ENCODE measurements around the gene NT5C1B. TPM values are rescaled to one million over a fixed set of nuclear protein-coding genes. Genes with fewer than 3 reads are reported as not detected.

Gene NT5C1B
- total RNA-seq, 1 experiment from 2014 or later = not detected

GRCh38 chr2:18610090-18610489 is 20.7 kb upstream of the NT5C1B start:
- Histone ChIP-seq H3K9me2 (ENCODE audit: insufficient read depth) (no peaks in the 10 kb centered on the region), H3F3A (ENCODE audit: insufficient read depth, low read depth) (peaks cover 7% of the 10 kb centered on the region; the same call in 1 of the 2 replicates), H3K4me1 (replicated peaks; ENCODE audit: insufficient read depth) (peaks cover 11% of the 10 kb centered on the region; the same call in 1 of the 2 replicates), H3K27me3 (ENCODE audit: insufficient read depth, low read depth) (no peaks in the 10 kb centered on the region), H3K4me2 (no peak overlapping the region), H3K4me3 (no peak overlapping the region), H4K20me1 (ENCODE audit: insufficient read depth) (no peaks in the 10 kb centered on the region), H3K9me3 (ENCODE audit: insufficient read depth, low read depth) (no peaks in the 10 kb centered on the region), H3K79me2 (ENCODE audit: low read depth) (no peaks in the 10 kb centered on the region), H2AFZ (no peak overlapping the region), H3K36me3 (ENCODE audit: low read depth) (no peaks in the 10 kb centered on the region), H3K27ac (no peak overlapping the region)
- no peak for DNase-seq
- no peak for TF ChIP-seq CTCF (conservative IDR thresholded peaks at IDR 0.05)
- TF ChIP-seq EZH2 (IDR thresholded peaks at IDR 0.05; ENCODE audit: low read depth) = no peak
- no TSS peak for BruUV-seq (replicated peaks)
- POLR2A ChIA-PET (ENCODE audit: unreplicated experiment) = no interaction called here
- CTCF ChIA-PET = no interaction called here
- intact Hi-C loops (cut with micrococcal nuclease; ENCODE audit: unreplicated experiment) = no loop called here

GRCh38 chr2:18605115-18605514 is 15.7 kb upstream of the NT5C1B start:
- H3K79me2 ChIP-seq (ENCODE audit: low read depth) = no peaks in the 10 kb centered on the region
- no peaks in the 10 kb centered on the region for H3K27me3 ChIP-seq (ENCODE audit: insufficient read depth, low read depth)
- BruUV-seq (replicated peaks) = no TSS peak
- H2AFZ ChIP-seq = no peak overlapping the region
- H3K9me3 ChIP-seq (ENCODE audit: insufficient read depth, low read depth) = no peaks in the 10 kb centered on the region
- H3K4me1 ChIP-seq (replicated peaks; ENCODE audit: insufficient read depth) = no peaks in the 10 kb centered on the region
- ChIA-PET POLR2A (ENCODE audit: unreplicated experiment) (no interaction called here), CTCF (no interaction called here)
- H4K20me1 ChIP-seq (ENCODE audit: insufficient read depth) = no peaks in the 10 kb centered on the region
- no peak overlapping the region for H3K4me2 ChIP-seq
- no peak for TF ChIP-seq CTCF (conservative IDR thresholded peaks at IDR 0.05)
- TF ChIP-seq EZH2 (IDR thresholded peaks at IDR 0.05; ENCODE audit: low read depth) = no peak
- H3K4me3 ChIP-seq = no peak overlapping the region
- no peaks in the 10 kb centered on the region for H3F3A ChIP-seq (ENCODE audit: insufficient read depth, low read depth)
- H3K9me2 ChIP-seq (ENCODE audit: insufficient read depth) = no peaks in the 10 kb centered on the region
- H3K27ac ChIP-seq = no peak overlapping the region
- H3K36me3 ChIP-seq (ENCODE audit: low read depth) = no peaks in the 10 kb centered on the region
- intact Hi-C loops (cut with micrococcal nuclease; ENCODE audit: unreplicated experiment) = no loop called here
- DNase-seq = no peak

- DNase-seq = no peak
These were observed 15.1 kb upstream of the NT5C1B start for GRCh38 chr2:18604531-18604885.

More at GRCh38 chr2:18604531-18604885, 15.1 kb upstream of the NT5C1B start:
- no peaks in the 10 kb centered on the region for H3K9me2 ChIP-seq (ENCODE audit: insufficient read depth)
- H3K4me3 ChIP-seq = no peak overlapping the region
- H2AFZ ChIP-seq = no peak overlapping the region
- H3K27ac ChIP-seq = no peak overlapping the region
- H3K79me2 ChIP-seq (ENCODE audit: low read depth) = no peaks in the 10 kb centered on the region
- CTCF ChIA-PET = no interaction called here
- H3K4me1 ChIP-seq (replicated peaks; ENCODE audit: insufficient read depth) = no peaks in the 10 kb centered on the region
- no peaks in the 10 kb centered on the region for H3F3A ChIP-seq (ENCODE audit: insufficient read depth, low read depth)
- no peaks in the 10 kb centered on the region for H3K27me3 ChIP-seq (ENCODE audit: insufficient read depth, low read depth)
- H3K4me2 ChIP-seq = no peak overlapping the region
- H3K36me3 ChIP-seq (ENCODE audit: low read depth) = no peaks in the 10 kb centered on the region
- POLR2A ChIA-PET (ENCODE audit: unreplicated experiment) = no interaction called here
- TF ChIP-seq CTCF (conservative IDR thresholded peaks at IDR 0.05) (no peak), EZH2 (IDR thresholded peaks at IDR 0.05; ENCODE audit: low read depth) (no peak)
- no peaks in the 10 kb centered on the region for H3K9me3 ChIP-seq (ENCODE audit: insufficient read depth, low read depth)
- no TSS peak for BruUV-seq (replicated peaks)
- intact Hi-C loops (cut with micrococcal nuclease; ENCODE audit: unreplicated experiment) = no loop called here
- H4K20me1 ChIP-seq (ENCODE audit: insufficient read depth) = no peaks in the 10 kb centered on the region

All from PC-9 (cell line).